GM23338 (cell line): Measurements from ENCODE around the gene SFRP2.

Source experiments
- CREB1 ChIP-seq: fragments of 250-450 bp; sonication (Bioruptor Pico); IDR thresholded peaks from 2 replicates; pipeline ENCODE4 v1.5.0; 2020; ENCODE audit warnings: low read depth, mild to moderate bottlenecking, moderate library complexity
- CTCF ChIP-seq, 2 experiments: fragments of 200-600 bp in 1 of 2; sonication (generic) in 1 of 2; conservative IDR thresholded peaks; 2 replicates each; pipeline versions ENCODE4 v1.5.1 to v1.6.1; 2016 to 2017; ENCODE audit warnings: antibody characterized with exemption in 2 of 2, low read depth in 2 of 2, mild to moderate bottlenecking in 2 of 2, moderate library complexity in 1 of 2
- EZH2 ChIP-seq: fragments of 200-600 bp; sonication (generic); IDR thresholded peaks from one replicate; pipeline ENCODE4 v1.8.0; 2017; ENCODE audit warnings: antibody characterized with exemption, mild to moderate bottlenecking, low read depth; ENCODE audit not compliant: unreplicated experiment
- EZH2phosphoT487 ChIP-seq: fragments of 200-600 bp; sonication (generic); IDR thresholded peaks from one replicate; pipeline ENCODE4 v1.8.1; 2018; ENCODE audit warnings: antibody characterized with exemption; ENCODE audit not compliant: unreplicated experiment
- JUNB ChIP-seq: IDR thresholded peaks from one replicate; pipeline ENCODE4 v1.6.1; 2016; ENCODE audit warnings: antibody characterized with exemption; ENCODE audit not compliant: unreplicated experiment
- NANOG ChIP-seq: IDR thresholded peaks from 2 replicates; pipeline ENCODE4 v1.6.1; 2016; ENCODE audit warnings: antibody characterized with exemption, borderline replicate concordance
- POLR2AphosphoS5 ChIP-seq: IDR thresholded peaks from 2 replicates; pipeline ENCODE4 v1.6.1; 2016; ENCODE audit warnings: antibody characterized with exemption, low read depth
- REST ChIP-seq: IDR thresholded peaks from one replicate; pipeline ENCODE4 v1.6.1; 2018; ENCODE audit warnings: antibody characterized with exemption; ENCODE audit not compliant: unreplicated experiment

- TF ChIP-seq CTCF (conservative IDR thresholded peaks at IDR 0.05; ENCODE audit: low read depth in 2 of 2): no peak
- TF ChIP-seq EZH2: no peak
- no peak for TF ChIP-seq POLR2AphosphoS5
- no peak for TF ChIP-seq EZH2phosphoT487
- no peak for TF ChIP-seq REST
- no peak for TF ChIP-seq NANOG
- TF ChIP-seq JUNB: no peak
- no peak for TF ChIP-seq CREB1 (CRISPR knock-in tag)
These were observed 22.1 kb downstream of the SFRP2 start for GRCh38 chr4:153766758-153767157.
